Natural killer cell (primary cell): ENCODE data around the gene MCHR1. TPM values are rescaled to one million over a fixed set of nuclear protein-coding genes. Genes with fewer than 3 reads are reported as not detected.

Source experiments
- ATAC-seq, 3 donors: fragments of 150-1000 bp in 2 of 3; fragments of 200-7000 bp in 1 of 3; cut with Tn5 transposase; 1 replicate in 1 of 3; 2 replicates in 2 of 3; pipeline ENCODE4 v1.10.0; 2021; ENCODE audit warnings: mild to moderate bottlenecking in 2 of 3, moderate library complexity in 2 of 3
- DNase-seq, 2 donors: peaks; one replicate each; pipeline versions ENCODE4 v3.0.0 to v3.0.0-alpha.2; 2013 to 2021; ENCODE audit warnings: mixed read lengths in 1 of 2
- H3K27ac ChIP-seq: one replicate; pipeline ENCODE4 v1.5.1; 2013; ENCODE audit warnings: mild to moderate bottlenecking, low read length
- H3K27me3 ChIP-seq: one replicate; pipeline ENCODE4 v1.6.1; 2013; ENCODE audit warnings: low read length; ENCODE audit not compliant: control insufficient read depth, insufficient read depth
- H3K36me3 ChIP-seq: one replicate; pipeline ENCODE4 v1.6.1; 2013; ENCODE audit warnings: low read length; ENCODE audit not compliant: control insufficient read depth, insufficient read depth
- H3K4me1 ChIP-seq: one replicate; pipeline ENCODE4 v1.6.1; 2013; ENCODE audit warnings: low read length; ENCODE audit not compliant: control insufficient read depth, insufficient read depth
- H3K4me3 ChIP-seq: one replicate; pipeline ENCODE4 v1.5.1; 2013; ENCODE audit warnings: low read length
- H3K9me3 ChIP-seq: one replicate; pipeline ENCODE4 v1.6.1; 2013; ENCODE audit warnings: low read length; ENCODE audit not compliant: control insufficient read depth, insufficient read depth
- H3K27ac Mint-ChIP-seq, 2 donors: one replicate each; pipeline ENCODE4 v1.8.0; 2022; ENCODE audit warnings: mild to moderate bottlenecking in 2 of 2, mixed read lengths in 2 of 2, moderate library complexity in 1 of 2
- H3K27me3 Mint-ChIP-seq, 2 donors: one replicate each; pipeline ENCODE4 v1.8.0; 2022; ENCODE audit warnings: low read depth in 2 of 2, mixed read lengths in 2 of 2
- H3K36me3 Mint-ChIP-seq: one replicate; pipeline ENCODE4 v1.8.0; 2022; ENCODE audit warnings: mixed read lengths
- H3K4me1 Mint-ChIP-seq, 2 donors: one replicate each; pipeline ENCODE4 v1.8.0; 2022; ENCODE audit warnings: mixed read lengths in 2 of 2
- H3K4me3 Mint-ChIP-seq: one replicate; pipeline ENCODE4 v1.8.0; 2022; ENCODE audit warnings: mild to moderate bottlenecking, moderate library complexity, mixed read lengths
- H3K9me3 Mint-ChIP-seq, 2 donors: one replicate each; pipeline ENCODE4 v1.8.0; 2022; ENCODE audit warnings: mixed read lengths in 2 of 2
- CTCF ChIP-seq: fragments of 200-600 bp; IDR thresholded peaks from one replicate; pipeline ENCODE4 v1.8.0; 2022; ENCODE audit warnings: antibody characterized with exemption
- WGBS: methylation state at CpG from one replicate; pipeline ENCODE4 v1.1.7; 2013; ENCODE audit warnings: missing lambda C conversion rate; ENCODE audit not compliant: insufficient coverage; 5-methylcytosine and 5-hydroxymethylcytosine counted together
- intact Hi-C: fragments of 100-400 bp; cut with micrococcal nuclease; formaldehyde crosslinking; loops from one replicate; pipeline ENCODE4 v1.14.2; 2022
- total RNA-seq, 4 donors: library from RNA; stranded (reverse); fragments of 120-200 nt in 1 of 4; gene quantifications; one replicate each; pipeline versions ENCODE4 v1.2.3 to v1.2.4, GENCODE V29; 2013 to 2022

The MCHR1 gene
- total RNA-seq, 3 donors from 2014 or later (not counting 1 experiment from before 2014, with no cell fraction given), result not detected

- H3K4me3 ChIP-seq, result no peak overlapping the region
- DNase-seq (peak in 1 of 2 donors; percentile 18), ATAC-seq (no peak)
- no peak overlapping the region for H3K27ac ChIP-seq
- intact Hi-C loops, result no loop called here
- H3K4me1 Mint-ChIP-seq, result peaks cover 0 to 5% of the 10 kb centered on the region in 2 donors
- 92% methylated on average over 14 of the region's 14 CpGs for WGBS
- H3K27me3 Mint-ChIP-seq, result peaks cover 0 to 4% of the 10 kb centered on the region in 2 donors
- no peaks in the 10 kb centered on the region for H3K9me3 Mint-ChIP-seq
- H3K4me1 ChIP-seq, result peaks cover 18% of the 10 kb centered on the region
- no peak for TF ChIP-seq CTCF
- H3K36me3 ChIP-seq, result no peaks in the 10 kb centered on the region
- H3K27ac Mint-ChIP-seq, result no peak overlapping the region
- H3K4me3 Mint-ChIP-seq, result no peak overlapping the region
- H3K36me3 Mint-ChIP-seq, result no peaks in the 10 kb centered on the region
- H3K9me3 ChIP-seq, result no peaks in the 10 kb centered on the region
- no peaks in the 10 kb centered on the region for H3K27me3 ChIP-seq
Observed at GRCh38 chr22:40727964-40728615, 48.8 kb downstream of the MCHR1 start.

- TF ChIP-seq CTCF, result no peak
- 29% methylated on average over 13 of the region's 13 CpGs for WGBS
- Mint-ChIP-seq H3K27me3 (no peaks in the 10 kb centered on the region), H3K4me3 (no peak overlapping the region), H3K4me1 (peaks cover 0 to 5% of the 10 kb centered on the region in 2 donors), H3K36me3 (no peaks in the 10 kb centered on the region), H3K27ac (no peak overlapping the region), H3K9me3 (no peaks in the 10 kb centered on the region)
- Histone ChIP-seq H3K4me1 (peaks cover 18% of the 10 kb centered on the region), H3K27ac (no peak overlapping the region), H3K36me3 (no peaks in the 10 kb centered on the region), H3K4me3 (no peak overlapping the region), H3K27me3 (no peaks in the 10 kb centered on the region), H3K9me3 (no peaks in the 10 kb centered on the region)
- DNase-seq (peak in 1 of 2 donors; percentile 83), ATAC-seq (no peak)
- intact Hi-C loops, result no loop called here
Observed at GRCh38 chr22:40728731-40729189, 49.5 kb downstream of the MCHR1 start.

GRCh38 chr22:40729284-40729683 is 50.0 kb downstream of the MCHR1 start:
- Mint-ChIP-seq H3K27me3 (no peaks in the 10 kb centered on the region), H3K27ac (no peak overlapping the region), H3K4me3 (no peak overlapping the region), H3K4me1 (peaks cover 0 to 5% of the 10 kb centered on the region in 2 donors), H3K9me3 (no peaks in the 10 kb centered on the region), H3K36me3 (no peaks in the 10 kb centered on the region)
- WGBS, result 90% methylated on average over 6 of the region's 6 CpGs
- Histone ChIP-seq H3K27me3 (no peaks in the 10 kb centered on the region), H3K9me3 (no peaks in the 10 kb centered on the region), H3K4me1 (peaks cover 18% of the 10 kb centered on the region), H3K27ac (no peak overlapping the region), H3K4me3 (no peak overlapping the region), H3K36me3 (no peaks in the 10 kb centered on the region)
- no peak for TF ChIP-seq CTCF
- intact Hi-C loops, result no loop called here
- DNase-seq (no peak), ATAC-seq (no peak)

Other genes with a start within 250 kb of the MCHR1 start
- gene MRTFA, start 42.8 kb upstream of the MCHR1 start, total RNA-seq, result 10 to 100 TPM; 81.8 to 91.9 (median 83.5) TPM
- 10 to 100 TPM in 2 of 3 donors, 1 to 10 TPM in 1; 9.2 to 13.4 (median 10.0) TPM for gene SLC25A17, start 139.9 kb downstream of the MCHR1 start, total RNA-seq
- 10 to 100 TPM; 72.2 to 81.9 (median 77.5) TPM for gene ST13, start 177.2 kb downstream of the MCHR1 start, total RNA-seq
- 10 to 100 TPM; 14.8 to 17.8 (median 15.1) TPM for gene XPNPEP3, start 177.7 kb downstream of the MCHR1 start, total RNA-seq
- gene DNAJB7, start 182.6 kb downstream of the MCHR1 start, total RNA-seq, result not detected